Gastroesophageal sphincter (tissue), 4 donors: Measurements from ENCODE around the gene HBA2. TPM values are rescaled to one million over a fixed set of nuclear protein-coding genes. Genes with fewer than 3 reads are reported as not detected.
"Not testable (repeated sequence)": the region's sequence is repeated elsewhere in the genome, so short reads cannot be mapped to it uniquely, and the experiment has no call there.

Experiments used
- ATAC-seq: fragments of 150-250 bp; one replicate; pipeline ENCODE4 v1.9.1; 2016; ENCODE audit warnings: mild to moderate bottlenecking, moderate library complexity
- H3K27ac ChIP-seq, 4 donors: fragments of 200-600 bp; sonication (generic) in 3 of 4; 1 replicate in 3 of 4; 2 replicates in 1 of 4; pipeline ENCODE4 v1.5.1; 2016 to 2019
- H3K27me3 ChIP-seq: fragments of 200-600 bp; sonication (generic); one replicate; pipeline ENCODE4 v1.5.1; 2019
- H3K36me3 ChIP-seq, 2 donors: fragments of 200-600 bp; sonication (generic); one replicate each; pipeline ENCODE4 v1.5.1; 2019; ENCODE audit warnings: control low read depth in 1 of 2
- H3K4me1 ChIP-seq, 3 donors: fragments of 200-600 bp; sonication (generic); 1 replicate in 2 of 3; 2 replicates in 1 of 3; pipeline ENCODE4 v1.5.1; 2016 to 2019; ENCODE audit warnings: control low read depth in 2 of 3
- H3K4me3 ChIP-seq, 2 donors: fragments of 200-600 bp; sonication (generic); one replicate each; pipeline ENCODE4 v1.5.1; 2019; ENCODE audit warnings: mild to moderate bottlenecking in 1 of 2, moderate library complexity in 1 of 2
- H3K9me3 ChIP-seq, 3 donors: fragments of 200-600 bp; sonication (generic); one replicate each; pipeline ENCODE4 v1.5.1; 2017 to 2019; ENCODE audit warnings: control low read depth in 2 of 3
- EP300 ChIP-seq: sonication (generic); formaldehyde crosslinking; IDR thresholded peaks from one replicate; pipeline ENCODE4 v1.6.1; 2017; ENCODE audit warnings: antibody characterized with exemption, mild to moderate bottlenecking
- POLR2A ChIP-seq, 2 donors: fragments of 450-650 bp; IDR thresholded peaks; one replicate each; pipeline ENCODE4 v1.6.1; 2017; ENCODE audit warnings: antibody characterized with exemption in 2 of 2, mild to moderate bottlenecking in 2 of 2, moderate library complexity in 1 of 2
- POLR2AphosphoS5 ChIP-seq: sonication (generic); formaldehyde crosslinking; IDR thresholded peaks from one replicate; pipeline ENCODE4 v1.6.1; 2017; ENCODE audit warnings: antibody characterized with exemption
- WGBS, 2 donors: methylation state at CpG; one replicate each; pipeline ENCODE4 v1.1.5; 2018; ENCODE audit warnings: low coverage in 1 of 2; 5-methylcytosine and 5-hydroxymethylcytosine counted together
- total RNA-seq, 4 donors: library from RNA; depleted of rRNA; stranded (reverse); fragments of >200 nt; gene quantifications; one replicate each; pipeline ENCODE4 v1.1.0, GENCODE V29; 2016
- TF ChIP-seq, protein P1 (sequence below), 4 experiments: fragments of 200-600 bp in 2 of 4; fragments of 450-650 bp in 2 of 4; sonication (generic) in 1 of 4; IDR thresholded peaks; one replicate each; pipeline ENCODE4 v1.5.1; 2017 to 2019; ENCODE audit warnings: antibody characterized with exemption in 4 of 4, mild to moderate bottlenecking in 2 of 4, moderate library complexity in 2 of 4

The HBA2 gene
- 10 to 100 TPM in 3 of 4 donors, not detected in 1; 40.9 to 72.6 (median 57.7) TPM for total RNA-seq

DNA sequence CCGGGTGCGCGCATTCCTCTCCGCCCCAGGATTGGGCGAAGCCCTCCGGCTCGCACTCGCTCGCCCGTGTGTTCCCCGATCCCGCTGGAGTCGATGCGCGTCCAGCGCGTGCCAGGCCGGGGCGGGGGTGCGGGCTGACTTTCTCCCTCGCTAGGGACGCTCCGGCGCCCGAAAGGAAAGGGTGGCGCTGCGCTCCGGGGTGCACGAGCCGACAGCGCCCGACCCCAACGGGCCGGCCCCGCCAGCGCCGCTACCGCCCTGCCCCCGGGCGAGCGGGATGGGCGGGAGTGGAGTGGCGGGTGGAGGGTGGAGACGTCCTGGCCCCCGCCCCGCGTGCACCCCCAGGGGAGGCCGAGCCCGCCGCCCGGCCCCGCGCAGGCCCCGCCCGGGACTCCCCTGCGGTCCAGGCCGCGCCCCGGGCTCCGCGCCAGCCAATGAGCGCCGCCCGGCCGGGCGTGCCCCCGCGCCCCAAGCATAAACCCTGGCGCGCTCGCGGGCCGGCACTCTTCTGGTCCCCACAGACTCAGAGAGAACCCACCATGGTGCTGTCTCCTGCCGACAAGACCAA is at the start of gene HBA2:
TSS of gene HBA2 (plus strand) at position 503 of the 568 bp plus-strand sequence. CDS start at position 540, 37 bp downstream.
- not testable (repeated sequence) for H3K4me3 ChIP-seq, H3K27ac ChIP-seq, H3K9me3 ChIP-seq, ATAC-seq, H3K36me3 ChIP-seq
- peaks cover 79% of the 10 kb centered on the region for H3K27me3 ChIP-seq
- no CpG with 5 or more reads among the region's 74 CpGs for WGBS, 2 donors
- H3K4me1 ChIP-seq: peaks cover 0 to 15% (median 0%) of the 10 kb centered on the region in 3 donors

DNA sequence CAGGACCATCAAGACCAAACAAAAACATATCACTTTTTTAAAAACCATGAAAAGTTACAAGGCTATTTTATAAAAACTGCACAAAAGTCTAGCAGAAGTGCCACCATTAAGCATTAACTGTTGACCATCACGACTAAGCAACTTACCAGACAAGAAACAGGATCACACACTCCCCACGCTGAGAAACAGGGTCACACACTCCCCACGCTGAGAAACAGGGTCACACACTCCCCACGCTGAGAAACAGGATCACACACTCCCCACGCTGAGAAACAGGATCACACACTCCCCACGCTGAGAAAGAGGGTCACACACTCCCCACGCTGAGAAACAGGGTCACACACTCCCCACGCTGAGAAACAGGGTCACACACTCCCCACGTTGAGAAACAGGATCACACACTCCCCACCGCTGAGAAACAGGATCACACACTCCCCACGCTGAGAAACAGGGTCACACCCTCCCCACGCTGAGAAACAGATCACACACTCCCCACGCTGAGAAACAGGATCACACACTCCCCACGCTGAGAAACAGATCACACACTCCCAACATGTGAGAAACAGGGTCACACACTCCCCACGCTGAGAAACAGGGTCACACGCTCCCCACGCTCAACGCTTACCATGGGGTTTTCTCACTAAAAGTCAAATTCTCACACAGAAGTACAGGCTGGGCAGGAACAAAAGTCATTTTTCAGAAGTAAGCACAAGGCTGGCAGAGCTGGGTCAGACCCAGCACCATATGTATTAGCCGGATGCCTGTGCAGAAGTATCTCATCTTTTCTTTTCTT is 48.9 kb upstream of the HBA2 start:
- 86% methylated on average over 14 of the region's 19 CpGs; no CpG with 5 or more reads in 1 of the 2 donors for WGBS, 2 donors
- ATAC-seq, H3K9me3 ChIP-seq: not testable (repeated sequence)

DNA sequence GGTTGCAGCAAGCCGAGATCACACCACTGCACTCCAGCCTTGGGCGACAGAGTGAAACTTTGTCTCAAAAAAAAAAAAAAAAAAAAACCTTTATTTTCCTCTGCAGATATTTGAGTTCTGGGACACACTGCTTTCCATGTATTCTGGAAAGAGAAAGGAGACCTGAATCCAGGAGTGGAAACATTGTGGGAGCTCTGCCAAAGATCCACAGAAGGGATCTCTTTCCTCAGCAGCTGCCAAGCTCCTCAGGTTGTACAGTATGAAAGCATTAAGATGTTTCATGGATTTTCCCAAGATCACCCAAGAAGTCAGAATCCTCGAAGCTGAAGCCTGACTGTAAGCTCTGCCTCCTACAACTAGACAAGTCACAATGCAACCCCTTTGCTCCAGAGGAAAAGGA is 47.7 kb upstream of the HBA2 start:
- Histone ChIP-seq H3K4me1 (no peaks in the 10 kb centered on the region), H3K36me3 (peaks cover 0 to 32% of the 10 kb centered on the region in 2 donors), H3K4me3 (no peak overlapping the region), H3K27me3 (no peaks in the 10 kb centered on the region), H3K9me3 (no peaks in the 10 kb centered on the region), H3K27ac (no peak overlapping the region)
- 75 to 93% methylated on average over 2 to 3 of the region's 3 CpGs for WGBS, 2 donors
- TF ChIP-seq POLR2A (IDR thresholded peaks at IDR 0.05): no peak
- TF ChIP-seq EP300: no peak
- TF ChIP-seq, protein P1, sequence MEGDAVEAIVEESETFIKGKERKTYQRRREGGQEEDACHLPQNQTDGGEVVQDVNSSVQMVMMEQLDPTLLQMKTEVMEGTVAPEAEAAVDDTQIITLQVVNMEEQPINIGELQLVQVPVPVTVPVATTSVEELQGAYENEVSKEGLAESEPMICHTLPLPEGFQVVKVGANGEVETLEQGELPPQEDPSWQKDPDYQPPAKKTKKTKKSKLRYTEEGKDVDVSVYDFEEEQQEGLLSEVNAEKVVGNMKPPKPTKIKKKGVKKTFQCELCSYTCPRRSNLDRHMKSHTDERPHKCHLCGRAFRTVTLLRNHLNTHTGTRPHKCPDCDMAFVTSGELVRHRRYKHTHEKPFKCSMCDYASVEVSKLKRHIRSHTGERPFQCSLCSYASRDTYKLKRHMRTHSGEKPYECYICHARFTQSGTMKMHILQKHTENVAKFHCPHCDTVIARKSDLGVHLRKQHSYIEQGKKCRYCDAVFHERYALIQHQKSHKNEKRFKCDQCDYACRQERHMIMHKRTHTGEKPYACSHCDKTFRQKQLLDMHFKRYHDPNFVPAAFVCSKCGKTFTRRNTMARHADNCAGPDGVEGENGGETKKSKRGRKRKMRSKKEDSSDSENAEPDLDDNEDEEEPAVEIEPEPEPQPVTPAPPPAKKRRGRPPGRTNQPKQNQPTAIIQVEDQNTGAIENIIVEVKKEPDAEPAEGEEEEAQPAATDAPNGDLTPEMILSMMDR (IDR thresholded peaks at IDR 0.05): no peak
- TF ChIP-seq POLR2AphosphoS5: no peak
- no peak for ATAC-seq

More for the DNA sequence above, 48.9 kb upstream of the HBA2 start:
- H3K27ac ChIP-seq, H3K27me3 ChIP-seq, H3K4me1 ChIP-seq, H3K4me3 ChIP-seq: not testable (repeated sequence)
- H3K36me3 ChIP-seq: peaks cover 0 to 39% of the 10 kb centered on the region in 2 donors

DNA sequence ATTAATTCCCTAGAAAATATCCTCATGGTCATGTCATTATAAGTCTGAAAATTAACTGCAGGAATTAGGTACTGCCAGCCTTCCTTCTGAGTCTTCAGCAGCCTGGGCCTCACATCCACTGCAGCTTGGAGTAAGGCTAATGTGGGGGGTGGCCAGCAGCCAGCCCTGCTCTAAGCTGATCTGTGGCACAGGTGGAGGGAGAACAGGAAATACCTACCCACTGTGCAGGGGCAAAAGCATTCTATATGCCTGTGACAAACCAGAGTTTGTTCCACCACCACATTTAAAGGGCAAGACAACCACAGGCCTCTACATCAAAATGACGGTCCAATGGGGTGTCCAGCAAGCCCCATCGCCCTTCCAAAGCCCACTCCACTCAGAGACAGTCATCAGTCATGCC is 43.6 kb upstream of the HBA2 start:
- H3K4me1 ChIP-seq: no peaks in the 10 kb centered on the region
- no peak overlapping the region for H3K4me3 ChIP-seq
- WGBS, 2 donors: 80 to 100% methylated on average over 1 of the region's 2 CpGs
- no peak overlapping the region for H3K27ac ChIP-seq
- peaks cover 0 to 12% of the 10 kb centered on the region in 2 donors for H3K36me3 ChIP-seq
- no peaks in the 10 kb centered on the region for H3K27me3 ChIP-seq
- TF ChIP-seq POLR2AphosphoS5 (no peak), POLR2A (IDR thresholded peaks at IDR 0.05) (no peak), EP300 (no peak)
- TF ChIP-seq, protein P1 (IDR thresholded peaks at IDR 0.05): no peak
- no peak for ATAC-seq
- no peaks in the 10 kb centered on the region for H3K9me3 ChIP-seq

DNA sequence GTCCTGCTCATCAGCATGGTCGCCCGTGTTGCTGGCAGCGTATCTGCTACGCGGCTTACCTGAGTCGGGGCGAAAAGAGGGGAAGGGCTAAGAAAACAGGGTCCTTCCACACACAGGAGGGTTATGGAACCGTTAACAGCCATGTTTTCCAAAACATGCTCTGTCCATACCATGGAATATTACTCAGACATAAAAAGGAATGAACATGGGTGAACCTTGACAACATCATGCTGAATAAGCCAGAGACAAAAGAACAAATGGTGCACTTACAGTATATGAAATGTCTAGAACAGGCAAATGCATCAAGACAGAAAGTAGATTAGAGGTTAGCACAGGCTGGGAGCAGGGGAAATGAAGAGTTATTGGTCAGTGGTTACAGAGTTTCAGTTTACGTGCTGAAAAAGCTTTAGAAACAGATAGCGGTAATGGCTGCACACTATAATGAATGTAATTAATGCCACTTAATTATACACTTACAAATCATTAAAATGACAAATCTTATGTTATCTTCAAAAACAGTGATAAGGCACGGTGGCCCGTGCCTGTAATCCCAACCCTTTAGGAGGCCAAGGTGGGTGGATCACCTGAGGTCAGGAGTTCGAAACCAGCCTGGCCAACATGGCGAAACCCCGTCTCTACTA is 42.0 kb upstream of the HBA2 start:
- Histone ChIP-seq H3K27ac (no peak overlapping the region), H3K36me3 (peaks cover 0 to 3% of the 10 kb centered on the region in 2 donors), H3K9me3 (no peaks in the 10 kb centered on the region), H3K27me3 (no peaks in the 10 kb centered on the region), H3K4me1 (no peaks in the 10 kb centered on the region), H3K4me3 (no peak overlapping the region)
- TF ChIP-seq POLR2A (IDR thresholded peaks at IDR 0.05): no peak
- TF ChIP-seq, protein P1 (IDR thresholded peaks at IDR 0.05): no peak
- no peak for TF ChIP-seq POLR2AphosphoS5
- TF ChIP-seq EP300: no peak
- 86 to 89% methylated on average over 3 to 11 of the region's 15 CpGs for WGBS, 2 donors
- no peak for ATAC-seq
